H1 (cell line): ENCODE measurements around the gene DMAC2. TPM values are rescaled to one million over a fixed set of nuclear protein-coding genes. Genes with fewer than 3 reads are reported as not detected.

Experiments used
- CTCF ChIA-PET: fragments of 300-600 bp; sonication (Branson Sonifier 250); formaldehyde crosslinking; loops from one replicate; lab custom pipeline; 2021; ENCODE audit not compliant: partially characterized antibody; lab: Charles Lee
- POLR2A ChIA-PET: fragments of 300-600 bp; sonication (Branson Sonifier 250); formaldehyde crosslinking; loops from one replicate; lab custom pipeline; 2021; ENCODE audit warnings: inconsistent platforms; ENCODE audit not compliant: partially characterized antibody; lab: Charles Lee
- DNase-seq, 2 experiments: peaks; one replicate each; pipeline versions ENCODE4 v3.0.0 to v3.0.0-alpha.2; 2010 to 2022; ENCODE audit warnings: low spot score in 2 of 2, low read depth in 1 of 2, mixed read lengths in 1 of 2
- FAIRE-seq: peaks from 2 replicates; lab custom pipeline; 2011; peaks lifted over from hg19 to GRCh38; lab: Jason Lieb, UNC
- H2AFZ ChIP-seq: 2 replicates; pipeline ENCODE4 v1.8.1; 2012; ENCODE audit warnings: low read length, inconsistent platforms
- H2AK5ac ChIP-seq: 2 replicates; pipeline ENCODE4 v1.6.1; 2013; ENCODE audit warnings: low read depth, low read length
- H2BK120ac ChIP-seq: replicated peaks from 2 replicates; pipeline ENCODE3; 2013; ENCODE audit warnings: low read depth, low read length, inconsistent platforms
- H2BK12ac ChIP-seq: 2 replicates; pipeline ENCODE4 v1.6.1; 2013; ENCODE audit warnings: low read depth, low read length
- H2BK15ac ChIP-seq: 2 replicates; pipeline ENCODE4 v1.6.1; 2013; ENCODE audit warnings: low read length
- H2BK20ac ChIP-seq: 2 replicates; pipeline ENCODE4 v1.6.1; 2013; ENCODE audit warnings: low read length
- H2BK5ac ChIP-seq: 2 replicates; pipeline ENCODE4 v1.6.1; 2013; ENCODE audit warnings: low read depth, low read length
- H3K14ac ChIP-seq: 2 replicates; pipeline ENCODE4 v1.6.1; 2013; ENCODE audit warnings: inconsistent platforms; ENCODE audit not compliant: insufficient read length
- H3K18ac ChIP-seq: 2 replicates; pipeline ENCODE4 v1.6.1; 2013; ENCODE audit warnings: low read length; ENCODE audit errors: extremely low read depth
- H3K23ac ChIP-seq: 2 replicates; pipeline ENCODE4 v1.6.1; 2013; ENCODE audit warnings: inconsistent platforms; ENCODE audit not compliant: insufficient read length
- H3K23me2 ChIP-seq: 2 replicates; pipeline ENCODE4 v1.6.1; 2013; ENCODE audit warnings: low read depth, low read length
- H3K27ac ChIP-seq: 2 replicates; pipeline ENCODE4 v1.6.1; 2011; ENCODE audit warnings: low read depth, low read length, inconsistent platforms
- H3K27me3 ChIP-seq, 4 experiments: replicated peaks in 1 of 4; 1 replicate in 1 of 4; 2 replicates in 3 of 4; pipeline versions ENCODE4 v1.6.1 to v1.8.1; 2011 to 2013; ENCODE audit warnings: low read length in 3 of 4, mild to moderate bottlenecking in 3 of 4, inconsistent platforms in 2 of 4, mixed read lengths in 2 of 4, moderate library complexity in 1 of 4; ENCODE audit not compliant: control insufficient read depth in 3 of 4, insufficient read depth in 3 of 4; ENCODE audit errors: extremely low read depth in 1 of 4
- H3K36me3 ChIP-seq, 4 experiments: 2 replicates each; pipeline versions ENCODE4 v1.6.1 to v1.8.1; 2011 to 2013; ENCODE audit warnings: mild to moderate bottlenecking in 4 of 4, low read length in 3 of 4, moderate library complexity in 2 of 4, control low read depth in 1 of 4, inconsistent platforms in 1 of 4; ENCODE audit not compliant: insufficient read depth in 4 of 4, control insufficient read depth in 2 of 4
- H3K4ac ChIP-seq: replicated peaks from 2 replicates; pipeline ENCODE3; 2013; ENCODE audit warnings: low read length, low read depth, mixed read lengths, inconsistent platforms; ENCODE audit not compliant: insufficient read length
- H3K4me1 ChIP-seq, 4 experiments: replicated peaks in 1 of 4; 1 replicate in 1 of 4; 2 replicates in 3 of 4; pipeline versions ENCODE4 v1.6.1 to v1.8.1; 2011 to 2013; ENCODE audit warnings: low read length in 3 of 4, inconsistent platforms in 2 of 4, mixed read lengths in 1 of 4; ENCODE audit not compliant: insufficient read depth in 4 of 4, control insufficient read depth in 3 of 4
- H3K4me2 ChIP-seq, 2 experiments: 2 replicates each; pipeline versions ENCODE4 v1.6.1 to v1.8.1; 2011 to 2013; ENCODE audit warnings: low read depth in 2 of 2, low read length in 2 of 2, control low read depth in 1 of 2, inconsistent platforms in 1 of 2, mild to moderate bottlenecking in 1 of 2; ENCODE audit not compliant: insufficient read depth in 1 of 2
- H3K4me3 ChIP-seq, 4 experiments: fragments of 200-600, 300-600 bp in 1 of 4; sonication (generic), shearing (Covaris generic), sonication (Bioruptor Twin) in 1 of 4; 2 replicates each; pipeline versions ENCODE4 v1.5.1 to v1.8.1; 2011 to 2016; ENCODE audit warnings: low read length in 4 of 4, low read depth in 3 of 4, control low read depth in 2 of 4, inconsistent platforms in 2 of 4, mild to moderate bottlenecking in 2 of 4, mixed read lengths in 1 of 4, moderate library complexity in 1 of 4; ENCODE audit not compliant: insufficient read depth in 2 of 4; ENCODE audit errors: extremely low read depth in 1 of 4
- H3K56ac ChIP-seq: replicated peaks from 2 replicates; pipeline ENCODE3; 2013; ENCODE audit warnings: low read depth, mild to moderate bottlenecking, mixed read lengths, low read length, inconsistent platforms; ENCODE audit not compliant: insufficient read length
- H3K79me1 ChIP-seq: 2 replicates; pipeline ENCODE4 v1.6.1; 2013; ENCODE audit warnings: low read depth, low read length, control low read depth
- H3K79me2 ChIP-seq, 2 experiments: 2 replicates each; pipeline versions ENCODE4 v1.6.1 to v1.8.1; 2012 to 2013; ENCODE audit warnings: low read length in 2 of 2, mild to moderate bottlenecking in 2 of 2, inconsistent platforms in 1 of 2; ENCODE audit not compliant: insufficient read depth in 2 of 2, control insufficient read depth in 1 of 2
- H3K9ac ChIP-seq, 4 experiments: replicated peaks in 1 of 4; 1 replicate in 1 of 4; 2 replicates in 3 of 4; pipeline versions ENCODE4 v1.6.1 to v1.8.1; 2011 to 2013; ENCODE audit warnings: low read depth in 3 of 4, low read length in 3 of 4, control low read depth in 2 of 4, mild to moderate bottlenecking in 2 of 4, moderate library complexity in 2 of 4, inconsistent platforms in 1 of 4; ENCODE audit errors: extremely low read depth in 1 of 4
- H3K9me3 ChIP-seq, 2 experiments: 2 replicates each; pipeline versions ENCODE4 v1.6.1 to v1.8.1; 2012 to 2013; ENCODE audit warnings: mild to moderate bottlenecking in 2 of 2, moderate library complexity in 2 of 2, control low read depth in 1 of 2, inconsistent platforms in 1 of 2, low read depth in 1 of 2, low read length in 1 of 2, mixed read lengths in 1 of 2; ENCODE audit not compliant: insufficient read depth in 2 of 2
- H4K20me1 ChIP-seq, 2 experiments: replicated peaks in 1 of 2; 2 replicates each; pipeline versions ENCODE3 to v1.8.1; 2011 to 2013; ENCODE audit warnings: inconsistent platforms in 2 of 2, low read length in 2 of 2, mild to moderate bottlenecking in 1 of 2; ENCODE audit not compliant: insufficient read depth in 2 of 2, control insufficient read depth in 1 of 2
- H4K5ac ChIP-seq: 2 replicates; pipeline ENCODE4 v1.6.1; 2013; ENCODE audit warnings: low read length, low read depth, mixed read lengths, inconsistent platforms; ENCODE audit not compliant: insufficient read length
- H4K8ac ChIP-seq: 2 replicates; pipeline ENCODE4 v1.8.0; 2013; ENCODE audit warnings: mild to moderate bottlenecking, moderate library complexity, low read length, inconsistent platforms; ENCODE audit not compliant: insufficient read depth; ENCODE audit errors: extremely low read depth
- H4K91ac ChIP-seq: replicated peaks from 2 replicates; pipeline ENCODE3; 2013; ENCODE audit warnings: low read length, mixed read lengths, inconsistent platforms; ENCODE audit not compliant: insufficient read length
- EGR1 ChIP-seq: IDR thresholded peaks from 2 replicates; pipeline ENCODE4 v1.6.1; 2011; ENCODE audit warnings: low read depth, low read length, borderline replicate concordance
- SUZ12 ChIP-seq: fragments of 200-600 bp; sonication (generic); IDR thresholded peaks from 2 replicates; pipeline ENCODE4 v1.6.1; 2012; ENCODE audit warnings: mild to moderate bottlenecking, inconsistent platforms, low read length, moderate library complexity, mixed read lengths
- WGBS, 2 experiments: shearing (Covaris generic) in 1 of 2; methylation state at CpG; one replicate each; pipeline versions ENCODE4 v1.1.6 to v1.1.7; 2013 to 2015; ENCODE audit warnings: low lambda C conversion rate in 2 of 2, mixed read lengths in 2 of 2, inconsistent platforms in 1 of 2, low coverage in 1 of 2, missing lambda C conversion rate in 1 of 2; ENCODE audit not compliant: insufficient replicate concordance in 2 of 2, insufficient coverage in 1 of 2, insufficient read length in 1 of 2; ENCODE audit errors: extremely low coverage in 1 of 2, missing lambda C conversion rate in 1 of 2; 5-methylcytosine and 5-hydroxymethylcytosine counted together
- polyA plus RNA-seq, 7 experiments: library from polyadenylated mRNA; depleted of rRNA in 3 of 7; stranded (reverse) in 5 of 7; unstranded in 2 of 7; fragments of >200 nt in 5 of 7; fragments of 200-250 nt in 2 of 7; gene quantifications; 1 replicate in 5 of 7; 2 replicates in 1 of 7; 4 replicates in 1 of 7; pipeline versions ENCODE4 v1.2.1 to v1.2.3, GENCODE V29; 2011 to 2013; ENCODE audit warnings: missing spikeins in 2 of 7, mixed read lengths in 2 of 7
- total RNA-seq: library from RNA; stranded (reverse); fragmentation: NEBNext Ultra II Directional; extraction: Animal tissue kit (Norgen Biotek cat#: 25700); gene quantifications from 2 replicates; pipeline ENCODE4 v1.2.1, GENCODE V29; 2021

The DMAC2 gene
- total and polyA plus RNA-seq, 2 of the 8 experiments (the other 6 are each of a cell fraction or from before 2014, with no cell fraction given): 86.8 to 170 TPM

- H3K27me3 ChIP-seq: no peaks in the 10 kb centered on the region
- H3K18ac ChIP-seq: no peak overlapping the region
- no peaks in the 10 kb centered on the region for H4K20me1 ChIP-seq
- no peak overlapping the region for H2BK20ac ChIP-seq
- FAIRE-seq (no peak), DNase-seq (no peak)
- H4K5ac ChIP-seq: no peak overlapping the region
- no peak overlapping the region for H4K8ac ChIP-seq
- H3K23ac ChIP-seq: no peak overlapping the region
- ChIA-PET POLR2A (no interaction called here), CTCF (interaction anchor here (1.7 kb wide), 1 partner anchor 79 kb away, joined by 4 read pairs; no protein-coding TSS in a partner anchor)
- H3K36me3 ChIP-seq: no peaks in the 10 kb centered on the region
- 79% methylated on average over 4 of the region's 4 CpGs; no CpG with 5 or more reads in 1 of the 2 experiments for WGBS, 2 experiments
- no peaks in the 10 kb centered on the region for H3K23me2 ChIP-seq
- H3K14ac ChIP-seq: no peak overlapping the region
- no peak overlapping the region for H2AFZ ChIP-seq
- no peak overlapping the region for H2BK12ac ChIP-seq
- peaks cover 49 to 69% of the 10 kb centered on the region in 2 experiments for H3K9me3 ChIP-seq
- H2BK15ac ChIP-seq: no peak overlapping the region
- no peak overlapping the region for H3K4ac ChIP-seq
- no peak overlapping the region for H2BK120ac ChIP-seq
- H3K4me3 ChIP-seq: no peak overlapping the region
- H3K79me2 ChIP-seq: no peaks in the 10 kb centered on the region
- no peak overlapping the region for H3K27ac ChIP-seq
- no peaks in the 10 kb centered on the region for H3K79me1 ChIP-seq
- H3K9ac ChIP-seq: no peak overlapping the region
- no peak overlapping the region for H3K56ac ChIP-seq
- H2BK5ac ChIP-seq: no peak overlapping the region
- no peak overlapping the region for H3K4me2 ChIP-seq
- no peak overlapping the region for H2AK5ac ChIP-seq
- H3K4me1 ChIP-seq: no peaks in the 10 kb centered on the region
- no peak overlapping the region for H4K91ac ChIP-seq
- no peak for TF ChIP-seq EGR1
- no peak for TF ChIP-seq SUZ12
Measured at GRCh38 chr19:41484822-41485221, 45.1 kb upstream of the DMAC2 start.
